ENCODE results near the gene PDE9A.

DNA sequence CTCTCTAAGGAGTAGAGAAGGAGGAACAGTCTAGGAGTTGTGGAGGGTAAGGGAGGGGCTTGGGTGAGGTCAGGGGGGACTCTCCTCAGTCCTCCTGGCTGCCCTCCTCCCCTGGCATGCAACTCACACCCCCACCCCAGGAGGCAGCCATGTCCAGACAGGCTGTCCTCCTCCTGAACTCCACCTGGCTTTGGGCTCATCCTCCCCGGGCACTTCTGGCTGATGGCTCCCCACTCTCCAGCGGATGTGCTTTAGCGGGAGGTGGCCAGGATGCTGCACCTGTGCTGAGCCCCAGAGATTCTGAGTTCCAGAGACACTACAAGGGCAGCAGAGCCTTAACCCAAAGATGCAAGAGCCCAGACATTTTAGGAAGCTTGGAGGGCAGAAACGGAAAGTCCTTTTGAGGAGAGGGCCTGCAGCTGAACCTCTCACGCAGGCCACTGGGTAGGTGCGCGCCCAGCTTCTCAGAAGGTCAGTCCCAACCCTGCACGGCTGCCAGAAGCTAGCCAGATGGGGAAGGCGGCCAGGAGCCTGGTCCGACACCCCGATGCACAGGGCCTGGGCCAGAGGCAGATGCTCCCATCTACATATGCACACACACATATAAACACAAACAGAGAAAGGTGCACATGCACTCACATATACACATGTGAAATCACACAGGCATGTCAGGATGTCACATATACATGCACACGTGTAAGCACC is 83.4 kb downstream of the PDE9A start:
- no peak for TF ChIP-seq EZH2phosphoT487 (IDR thresholded peaks at IDR 0.05; ENCODE audit: low read length)
- TF ChIP-seq, protein P1, sequence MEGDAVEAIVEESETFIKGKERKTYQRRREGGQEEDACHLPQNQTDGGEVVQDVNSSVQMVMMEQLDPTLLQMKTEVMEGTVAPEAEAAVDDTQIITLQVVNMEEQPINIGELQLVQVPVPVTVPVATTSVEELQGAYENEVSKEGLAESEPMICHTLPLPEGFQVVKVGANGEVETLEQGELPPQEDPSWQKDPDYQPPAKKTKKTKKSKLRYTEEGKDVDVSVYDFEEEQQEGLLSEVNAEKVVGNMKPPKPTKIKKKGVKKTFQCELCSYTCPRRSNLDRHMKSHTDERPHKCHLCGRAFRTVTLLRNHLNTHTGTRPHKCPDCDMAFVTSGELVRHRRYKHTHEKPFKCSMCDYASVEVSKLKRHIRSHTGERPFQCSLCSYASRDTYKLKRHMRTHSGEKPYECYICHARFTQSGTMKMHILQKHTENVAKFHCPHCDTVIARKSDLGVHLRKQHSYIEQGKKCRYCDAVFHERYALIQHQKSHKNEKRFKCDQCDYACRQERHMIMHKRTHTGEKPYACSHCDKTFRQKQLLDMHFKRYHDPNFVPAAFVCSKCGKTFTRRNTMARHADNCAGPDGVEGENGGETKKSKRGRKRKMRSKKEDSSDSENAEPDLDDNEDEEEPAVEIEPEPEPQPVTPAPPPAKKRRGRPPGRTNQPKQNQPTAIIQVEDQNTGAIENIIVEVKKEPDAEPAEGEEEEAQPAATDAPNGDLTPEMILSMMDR (IDR thresholded peaks at IDR 0.05; ENCODE audit: low read length): no peak
